B cell (primary cell): Measurements from ENCODE around the gene ATOSB. TPM values are rescaled to one million over a fixed set of nuclear protein-coding genes. Genes with fewer than 3 reads are reported as not detected.

Experiments used
- ATAC-seq: fragments of 200-7000 bp; cut with Tn5 transposase; one replicate; pipeline ENCODE4 v1.10.0; 2021; ENCODE audit warnings: low read depth, mild to moderate bottlenecking, moderate number of reproducible peaks, moderate library complexity
- CTCF ChIA-PET: fragments of 350-600 bp; sonication (Branson Sonifier 250); formaldehyde crosslinking; loops from one replicate; lab custom pipeline; 2021; ENCODE audit warnings: antibody characterized with exemption, inconsistent platforms; lab: Charles Lee
- POLR2A ChIA-PET: fragments of 350-600 bp; sonication (Branson Sonifier 250); formaldehyde crosslinking; loops from one replicate; lab custom pipeline; 2021; ENCODE audit warnings: antibody characterized with exemption; lab: Charles Lee
- DNase-seq: peaks from one replicate; pipeline ENCODE4 v3.0.0; 2013
- H2AFZ ChIP-seq: 2 replicates; pipeline ENCODE4 v1.6.1; 2012; ENCODE audit warnings: mild to moderate bottlenecking, low read depth, low read length; ENCODE audit not compliant: insufficient read depth, poor library complexity, severe bottlenecking
- H3K27ac ChIP-seq, 2 donors: 1 replicate in 1 of 2; 2 replicates in 1 of 2; pipeline ENCODE4 v1.5.1; 2012 to 2013; ENCODE audit warnings: low read length in 2 of 2, mild to moderate bottlenecking in 2 of 2, moderate library complexity in 1 of 2
- H3K27me3 ChIP-seq, 4 experiments: fragments of 200-600 bp in 1 of 4; sonication (generic) in 1 of 4; replicated peaks in 1 of 4; 1 replicate in 2 of 4; 2 replicates in 2 of 4; pipeline versions ENCODE4 v1.6.1 to v1.7.0; 2013 to 2016; ENCODE audit warnings: low read length in 3 of 4, mild to moderate bottlenecking in 2 of 4, mixed read lengths in 1 of 4, moderate library complexity in 1 of 4; ENCODE audit not compliant: insufficient read depth in 4 of 4, control insufficient read depth in 3 of 4; ENCODE audit errors: control extremely low read depth in 1 of 4
- H3K36me3 ChIP-seq, 2 experiments: replicated peaks in 1 of 2; 1 replicate in 1 of 2; 2 replicates in 1 of 2; pipeline versions ENCODE4 v1.6.1 to v1.7.1; 2013; ENCODE audit warnings: low read length in 1 of 2; ENCODE audit not compliant: insufficient read depth in 2 of 2, control insufficient read depth in 1 of 2; ENCODE audit errors: control extremely low read depth in 1 of 2, extremely low read depth in 1 of 2
- H3K4me1 ChIP-seq, 2 donors: fragments of 200-600 bp in 1 of 2; sonication (generic) in 1 of 2; 1 replicate in 1 of 2; 2 replicates in 1 of 2; pipeline versions ENCODE4 v1.5.1 to v1.6.1; 2013 to 2017; ENCODE audit warnings: low read length in 2 of 2; ENCODE audit not compliant: control insufficient read depth in 2 of 2, insufficient read depth in 2 of 2
- H3K4me2 ChIP-seq: replicated peaks from 2 replicates; pipeline ENCODE3; 2012; ENCODE audit warnings: mild to moderate bottlenecking, low read depth, low read length; ENCODE audit not compliant: poor library complexity, severe bottlenecking
- H3K4me3 ChIP-seq, 5 experiments: fragments of 200-600 bp in 1 of 5; sonication (generic) in 1 of 5; 1 replicate in 3 of 5; 2 replicates in 2 of 5; pipeline versions ENCODE4 v1.5.1 to v1.7.0; 2011 to 2016; ENCODE audit warnings: low read length in 4 of 5, mild to moderate bottlenecking in 4 of 5, low read depth in 2 of 5, control low read depth in 1 of 5, moderate library complexity in 1 of 5; ENCODE audit not compliant: insufficient read depth in 1 of 5; ENCODE audit errors: control extremely low read depth in 1 of 5, extremely low read depth in 1 of 5
- H3K79me2 ChIP-seq: fragments of 200-600 bp; sonication (generic); one replicate; pipeline ENCODE4 v1.6.0; 2016; ENCODE audit warnings: low read length; ENCODE audit not compliant: control insufficient read depth, insufficient read depth
- H3K9ac ChIP-seq: fragments of 200-600 bp; sonication (generic); 2 replicates; pipeline ENCODE4 v1.6.1; 2017; ENCODE audit warnings: mild to moderate bottlenecking, low read length, moderate library complexity
- H3K9me3 ChIP-seq, 3 donors: one replicate each; pipeline versions ENCODE4 v1.6.1 to v1.7.1; 2013; ENCODE audit warnings: low read length in 2 of 3; ENCODE audit not compliant: control insufficient read depth in 2 of 3, insufficient read depth in 1 of 3; ENCODE audit errors: control extremely low read depth in 1 of 3
- H4K20me1 ChIP-seq: 2 replicates; pipeline ENCODE4 v1.6.0; 2012; ENCODE audit warnings: mild to moderate bottlenecking, low read length; ENCODE audit not compliant: insufficient read depth, control insufficient read depth, poor library complexity, severe bottlenecking
- H3K27ac Mint-ChIP-seq: one replicate; pipeline ENCODE4 v1.8.0; 2021; ENCODE audit warnings: mixed read lengths
- H3K27me3 Mint-ChIP-seq: one replicate; pipeline ENCODE4 v1.8.0; 2021; ENCODE audit warnings: mixed read lengths
- H3K4me1 Mint-ChIP-seq: one replicate; pipeline ENCODE4 v1.8.0; 2021; ENCODE audit warnings: mixed read lengths
- H3K4me3 Mint-ChIP-seq: one replicate; pipeline ENCODE4 v1.8.0; 2021; ENCODE audit warnings: mixed read lengths
- H3K9me3 Mint-ChIP-seq: one replicate; pipeline ENCODE4 v1.8.0; 2022; ENCODE audit warnings: mixed read lengths; ENCODE audit not compliant: insufficient read depth
- EZH2 ChIP-seq: IDR thresholded peaks from 2 replicates; pipeline ENCODE4 v1.6.1; 2012; ENCODE audit warnings: borderline replicate concordance, low read depth, mild to moderate bottlenecking, moderate library complexity, low read length; ENCODE audit not compliant: insufficient read depth, poor library complexity, severe bottlenecking
- WGBS: methylation state at CpG from one replicate; pipeline ENCODE4 v1.1.5; 2013; ENCODE audit warnings: missing lambda C conversion rate; ENCODE audit not compliant: insufficient coverage; 5-methylcytosine and 5-hydroxymethylcytosine counted together
- intact Hi-C: fragments of 100-400 bp; cut with micrococcal nuclease; formaldehyde crosslinking; loops from one replicate; pipeline ENCODE4 v1.10.0; 2022
- polyA plus RNA-seq: library from polyadenylated mRNA; depleted of rRNA; stranded (reverse); fragments of >200 nt; gene quantifications from 2 replicates; pipeline ENCODE4 v1.2.3, GENCODE V29; 2012
- total RNA-seq, 2 donors: library from RNA; stranded (reverse); fragments of 120-200 nt in 1 of 2; gene quantifications; 1 replicate in 1 of 2; 2 replicates in 1 of 2; pipeline versions ENCODE4 v1.2.3 to v1.2.4, GENCODE V29; 2013 to 2022
- TF ChIP-seq, protein P1 (sequence below): fragments of 200-600 bp; IDR thresholded peaks from one replicate; pipeline ENCODE4 v1.8.0; 2022; ENCODE audit warnings: antibody characterized with exemption, mild to moderate bottlenecking

Gene ATOSB
- total and polyA plus RNA-seq, 2 donors (not counting 1 experiment from before 2014, with no cell fraction given) = 6.5 to 9.4 TPM

DNA sequence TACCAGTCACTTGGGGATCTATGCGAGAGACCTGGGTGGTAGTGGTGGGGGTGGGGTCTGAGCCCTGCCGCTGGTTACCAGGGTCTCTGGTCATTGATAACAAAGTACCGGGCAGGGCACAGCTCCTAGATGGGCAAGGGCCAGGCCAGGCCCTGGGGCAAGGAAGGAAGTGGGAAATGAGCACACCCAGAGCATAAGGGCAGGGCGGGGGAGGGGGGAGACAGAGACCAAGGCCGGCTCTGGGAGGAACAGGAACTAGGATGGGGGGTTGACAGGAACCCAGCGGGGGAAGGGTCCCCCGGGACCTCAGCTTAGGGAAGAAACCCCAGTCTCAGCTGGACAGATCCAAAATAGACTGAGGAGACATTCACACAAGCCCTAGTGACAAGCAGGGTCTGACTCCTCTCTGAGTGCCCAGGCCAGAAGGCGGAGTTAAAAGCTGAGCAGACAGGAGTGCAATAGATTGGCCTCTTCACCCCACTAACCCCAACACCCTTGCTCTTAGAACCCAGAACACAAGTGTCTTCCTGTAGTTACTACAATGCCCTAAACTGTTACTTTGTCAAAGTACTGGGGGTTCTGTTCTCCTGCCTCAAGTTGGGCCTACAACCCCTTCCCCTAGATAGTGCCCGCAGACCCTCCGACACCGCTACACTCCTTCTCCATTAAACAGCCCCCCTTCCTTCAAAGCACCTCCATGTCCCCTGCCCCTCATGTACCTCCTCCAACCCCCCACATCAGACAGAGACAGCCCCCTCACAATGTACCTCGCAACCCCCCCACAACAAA is 628 bp downstream of the ATOSB start:
- Mint-ChIP-seq H3K9me3 (no peaks in the 10 kb centered on the region), H3K4me1 (peaks cover 60% of the 10 kb centered on the region), H3K27me3 (no peaks in the 10 kb centered on the region), H3K4me3 (peak overlapping the region; percentile 98), H3K27ac (peak overlapping the region; percentile 88)
- DNase-seq = peak; percentile 61
- intact Hi-C loops = loop anchor here (5.0 to 10.0 kb wide), 7 partner anchors 437 to 920 kb away; partner anchors contain the start of genes CCDC107, DNAI1, FAM219A and FAM221B
- Histone ChIP-seq H3K4me1 (peaks cover 38 to 54% of the 10 kb centered on the region in 2 donors), H4K20me1 (no peaks in the 10 kb centered on the region), H3K27ac (peak overlapping the region; percentile 57 to 93), H3K36me3 (no peaks in the 10 kb centered on the region), H3K4me3 (peak overlapping the region; percentile 55 to 86 (median 70)), H3K9ac (peak overlapping the region; percentile 88), H3K27me3 (no peaks in the 10 kb centered on the region), H3K9me3 (no peaks in the 10 kb centered on the region), H3K79me2 (peaks cover 4% of the 10 kb centered on the region), H2AFZ (peak overlapping the region; percentile 98), H3K4me2 (peak overlapping the region; percentile 99)
- ChIA-PET POLR2A (interaction anchor here (0.9 to 1.7 kb wide), 4 partner anchors 12 to 72 kb away, joined by 3 to 10 read pairs (median 7); partner anchors contain the start of genes FANCG, STOML2 and VCP), CTCF (interaction anchor here (0.6 to 3.3 kb wide), 16 partner anchors 11 to 738 kb away, joined by 3 to 42 read pairs (median 4); partner anchors contain the start of genes FANCG, MYORG, PIGO and STOML2)
- ATAC-seq = no peak
- no peak for TF ChIP-seq EZH2
- TF ChIP-seq, protein P1, sequence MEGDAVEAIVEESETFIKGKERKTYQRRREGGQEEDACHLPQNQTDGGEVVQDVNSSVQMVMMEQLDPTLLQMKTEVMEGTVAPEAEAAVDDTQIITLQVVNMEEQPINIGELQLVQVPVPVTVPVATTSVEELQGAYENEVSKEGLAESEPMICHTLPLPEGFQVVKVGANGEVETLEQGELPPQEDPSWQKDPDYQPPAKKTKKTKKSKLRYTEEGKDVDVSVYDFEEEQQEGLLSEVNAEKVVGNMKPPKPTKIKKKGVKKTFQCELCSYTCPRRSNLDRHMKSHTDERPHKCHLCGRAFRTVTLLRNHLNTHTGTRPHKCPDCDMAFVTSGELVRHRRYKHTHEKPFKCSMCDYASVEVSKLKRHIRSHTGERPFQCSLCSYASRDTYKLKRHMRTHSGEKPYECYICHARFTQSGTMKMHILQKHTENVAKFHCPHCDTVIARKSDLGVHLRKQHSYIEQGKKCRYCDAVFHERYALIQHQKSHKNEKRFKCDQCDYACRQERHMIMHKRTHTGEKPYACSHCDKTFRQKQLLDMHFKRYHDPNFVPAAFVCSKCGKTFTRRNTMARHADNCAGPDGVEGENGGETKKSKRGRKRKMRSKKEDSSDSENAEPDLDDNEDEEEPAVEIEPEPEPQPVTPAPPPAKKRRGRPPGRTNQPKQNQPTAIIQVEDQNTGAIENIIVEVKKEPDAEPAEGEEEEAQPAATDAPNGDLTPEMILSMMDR = no peak
- 3% methylated on average over 11 of the region's 12 CpGs for WGBS
